Stimulated activated CD8-positive, alpha-beta memory T cell treated with anti-CD3 and anti-CD28 coated beads, Interleukin-4, amount 100 ng/mL, for 24 hours (primary cell): ENCODE measurements around the gene UBA7.
"Not testable (repeated sequence)": the region's sequence is repeated elsewhere in the genome, so short reads cannot be mapped to it uniquely, and the experiment has no call there.

Source experiments
- DNase-seq: peaks from one replicate; pipeline ENCODE4 v3.0.0-alpha.2; 2020; ENCODE audit warnings: low read depth

UBA7 gene

DNA sequence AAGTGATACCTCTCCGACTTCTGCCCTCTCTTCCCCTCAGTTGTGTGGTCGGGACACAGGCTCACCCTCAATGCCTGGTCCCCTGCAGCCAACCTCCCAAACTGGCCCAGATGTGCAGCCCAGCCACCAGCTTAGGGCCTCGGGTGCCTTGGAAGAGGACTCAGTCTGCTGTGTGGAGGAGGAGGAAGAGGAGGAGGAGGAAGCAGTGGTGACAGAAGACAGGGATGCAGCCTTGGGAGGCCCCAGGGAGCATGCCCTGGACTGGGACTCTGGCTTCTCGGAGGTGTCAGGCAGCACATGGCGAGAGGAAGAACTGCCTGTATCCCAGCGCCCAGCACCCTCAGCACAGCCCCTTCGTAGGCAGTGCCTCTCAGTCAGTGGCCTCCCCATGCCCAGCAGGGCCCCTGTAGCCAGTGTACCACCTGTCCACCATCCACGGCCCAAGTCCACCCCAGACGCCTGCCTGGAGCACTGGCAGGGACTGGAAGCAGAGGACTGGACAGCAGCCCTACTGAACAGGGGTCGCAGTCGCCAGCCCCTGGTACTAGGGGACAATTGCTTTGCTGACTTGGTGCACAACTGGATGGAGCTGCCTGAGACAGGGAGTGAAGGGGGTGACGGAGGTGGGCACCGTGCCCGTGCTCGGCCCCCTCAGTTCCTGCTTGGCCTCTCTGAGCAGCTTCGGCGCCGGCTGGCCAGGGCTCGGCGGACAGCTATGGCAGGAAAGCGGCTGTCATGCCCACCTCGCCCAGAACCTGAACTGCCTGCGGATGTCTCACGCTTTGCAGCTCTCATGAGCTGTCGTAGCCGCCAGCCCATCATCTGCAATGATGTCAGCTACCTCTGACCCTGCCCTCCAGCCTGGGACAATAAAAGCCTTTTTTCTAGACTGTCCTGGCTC is 9.4 kb downstream of the UBA7 start:
- DNase-seq: no peak

DNA sequence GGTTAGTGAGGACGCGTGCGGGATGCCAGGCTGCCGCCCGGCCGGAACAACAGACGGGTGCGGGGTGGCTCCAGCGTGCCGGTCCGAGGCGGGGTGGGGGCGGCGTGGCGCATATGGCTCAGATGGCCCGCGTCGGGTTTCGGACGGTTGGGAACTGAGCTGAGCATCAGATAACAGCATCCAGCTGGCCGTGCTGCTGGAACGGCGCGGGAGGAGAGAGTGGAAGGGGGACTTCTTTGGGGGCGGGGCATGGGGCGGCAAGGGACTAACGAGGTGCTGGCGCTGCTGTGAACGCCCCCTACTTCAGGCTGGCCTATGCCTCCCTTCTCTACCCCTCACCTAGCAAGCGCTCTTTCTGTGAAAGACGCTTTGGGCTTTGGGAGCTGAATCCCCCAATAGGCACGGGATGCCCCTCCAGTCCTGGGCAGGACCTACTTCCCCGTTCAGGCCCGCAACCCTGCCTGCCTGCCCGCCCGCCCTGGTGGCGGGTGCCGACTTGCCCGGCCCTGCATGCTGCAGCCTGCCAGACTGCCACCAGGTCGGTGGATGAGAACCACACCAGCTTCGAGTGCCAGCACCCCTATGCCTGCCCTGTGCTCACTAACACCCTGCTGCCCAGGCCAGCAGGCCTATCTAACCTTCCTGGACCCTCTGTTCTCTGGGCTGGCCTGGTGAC is 10.2 kb downstream of the UBA7 start:
- DNase-seq: no peak

DNA sequence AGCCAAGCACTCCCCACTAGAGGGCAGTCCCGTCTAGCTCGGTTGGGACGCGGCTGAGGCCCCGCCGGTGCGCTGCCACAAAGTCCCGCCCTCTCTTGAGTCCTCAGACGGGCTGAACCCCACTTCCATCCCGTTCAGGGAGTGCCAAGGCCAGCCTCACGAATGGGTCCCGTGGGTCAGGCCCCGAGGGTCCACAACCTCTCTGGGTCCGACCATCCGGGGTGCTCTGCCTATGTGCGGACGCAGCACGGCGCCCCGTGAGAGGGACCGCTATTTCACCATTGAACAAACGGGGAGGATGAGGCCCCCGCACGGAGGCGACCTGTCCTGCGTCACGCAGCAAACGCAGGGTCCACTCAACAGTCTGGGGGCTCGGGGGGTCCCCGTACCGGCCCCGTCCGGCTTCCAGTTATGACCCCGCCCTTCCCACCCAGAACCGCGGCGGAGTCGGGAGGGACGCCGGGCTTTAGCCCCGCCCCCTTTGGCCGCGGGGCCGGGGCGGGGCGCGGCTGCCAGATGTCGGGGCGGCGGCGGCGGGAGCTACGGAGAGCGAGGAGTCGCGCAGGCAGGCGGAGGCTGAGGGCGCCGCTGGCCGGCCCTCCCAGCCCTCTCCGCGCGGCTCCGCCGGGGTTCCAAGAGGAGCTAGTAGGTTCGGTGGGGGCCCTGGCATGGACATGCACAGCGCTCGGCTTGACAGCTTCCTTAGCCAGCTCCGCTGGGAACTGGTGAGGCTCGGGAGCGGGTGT is 10.9 kb downstream of the UBA7 start, which contains the start of gene INKA1:
Gene INKA1, plus strand, starts transcription at position 543 of the 746 bp plus-strand sequence. Its CDS starts 132 bp downstream, at position 675.
- peak; percentile 80 for DNase-seq

DNA sequence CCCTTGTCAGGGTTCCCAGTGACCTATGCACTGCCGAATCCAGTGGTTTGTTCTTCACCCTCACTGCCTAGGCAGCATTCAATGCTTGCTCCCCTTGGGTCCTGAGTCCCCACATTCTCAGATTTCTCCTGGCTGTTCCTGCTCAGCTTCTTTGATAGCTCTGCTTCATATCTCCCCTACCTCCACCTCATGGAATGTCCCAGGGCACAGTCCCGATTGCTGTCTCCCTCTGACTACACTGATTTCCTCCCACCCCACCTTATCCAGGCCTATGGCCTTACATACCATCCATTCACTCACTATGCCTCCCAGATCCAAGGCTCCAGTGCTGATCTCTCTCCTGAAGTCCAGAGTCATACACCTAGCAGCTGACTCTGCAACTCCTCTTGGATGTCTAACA is 12.6 kb downstream of the UBA7 start:
- DNase-seq: no peak

DNA sequence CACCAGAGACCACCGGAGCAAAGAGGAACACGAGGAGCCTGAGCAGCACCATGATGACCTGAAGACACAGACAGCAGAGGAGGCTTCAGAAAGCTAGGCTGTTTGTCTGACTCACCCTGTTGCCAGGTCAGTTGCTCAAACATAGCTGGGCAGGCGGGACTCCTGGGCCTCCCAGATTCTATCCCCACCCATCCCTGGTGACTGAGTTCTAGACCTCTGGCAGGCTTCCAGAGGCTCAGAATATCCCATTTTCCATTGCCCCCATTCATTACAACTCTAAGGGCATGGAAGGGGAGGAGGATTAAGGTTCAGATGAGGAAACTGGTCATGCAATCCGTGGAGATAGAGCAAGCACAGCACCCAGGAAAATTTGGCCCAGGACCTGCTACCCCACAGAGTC is 14.0 kb downstream of the UBA7 start, which contains the start of gene CDHR4:
Gene CDHR4, minus strand, starts transcription at position 113 of the 400 bp plus-strand sequence. Its CDS starts 61 bp downstream, at position 52.
- no peak for DNase-seq

DNA sequence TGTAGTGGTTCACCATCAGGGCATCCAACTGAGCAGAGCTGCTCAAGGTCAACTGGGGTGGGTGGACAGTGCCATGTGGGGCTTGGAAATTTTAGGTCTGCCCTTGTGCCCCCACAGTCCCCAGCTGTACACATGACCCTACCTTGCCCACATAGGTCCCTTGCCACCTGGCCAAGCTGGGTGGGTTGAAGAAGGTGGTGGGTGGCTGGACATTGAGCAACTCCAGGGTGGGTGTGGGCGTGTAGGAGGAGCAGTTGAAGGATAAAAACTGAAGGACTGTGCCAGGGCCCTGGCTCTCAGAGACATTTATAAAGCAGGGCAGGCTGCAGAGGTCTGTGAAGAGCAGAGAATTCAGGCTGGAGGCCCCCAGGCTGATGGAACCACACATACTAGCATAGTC is 14.6 kb downstream of the UBA7 start:
- no peak for DNase-seq

DNA sequence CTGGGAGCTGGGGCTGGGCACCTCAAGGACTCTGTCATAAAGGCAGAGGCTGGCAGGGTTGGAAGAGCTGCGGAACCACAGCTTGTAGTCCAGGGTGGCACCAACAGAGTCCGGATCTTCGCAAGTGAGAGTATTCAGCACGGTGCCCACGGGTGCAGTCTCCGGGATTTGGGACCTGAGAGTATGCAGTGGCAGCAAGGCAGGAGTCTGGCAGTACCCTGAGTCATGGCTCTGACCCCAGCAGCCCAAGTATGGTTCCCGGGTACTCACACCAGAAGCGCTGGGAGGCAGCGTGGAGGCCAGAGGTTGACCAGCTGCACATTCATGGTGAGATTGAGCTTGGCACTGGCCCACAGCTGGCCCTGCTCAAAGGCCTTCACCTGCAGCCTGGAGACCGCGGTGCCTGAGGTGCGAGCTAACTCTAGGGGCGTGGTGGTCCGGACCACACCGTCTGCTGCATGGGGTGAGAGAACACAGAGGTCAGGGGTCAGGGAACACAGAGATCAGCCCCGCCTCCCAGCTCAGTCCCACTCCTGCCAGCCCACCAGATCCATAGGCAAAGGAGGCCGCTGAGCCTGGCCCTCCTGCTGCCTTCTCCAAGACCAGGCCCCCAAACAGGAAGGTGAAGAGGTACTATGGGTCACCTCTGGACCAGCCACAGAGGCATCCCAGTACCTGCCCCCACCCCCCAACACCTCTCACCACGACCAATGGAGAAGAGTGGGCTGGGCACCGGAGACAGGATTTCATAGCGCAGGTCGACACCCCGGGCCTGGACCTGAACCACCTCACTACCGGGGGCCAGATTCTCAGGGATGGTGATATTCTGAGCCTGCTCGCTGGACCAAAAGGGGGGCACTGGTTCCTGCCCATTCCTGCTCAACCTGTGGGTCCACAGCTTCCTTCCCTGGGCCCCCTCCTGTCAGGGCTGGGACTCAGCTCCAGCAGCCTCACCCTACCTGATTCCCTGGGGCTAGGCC is 18.5 kb downstream of the UBA7 start:
- no peak for DNase-seq

DNA sequence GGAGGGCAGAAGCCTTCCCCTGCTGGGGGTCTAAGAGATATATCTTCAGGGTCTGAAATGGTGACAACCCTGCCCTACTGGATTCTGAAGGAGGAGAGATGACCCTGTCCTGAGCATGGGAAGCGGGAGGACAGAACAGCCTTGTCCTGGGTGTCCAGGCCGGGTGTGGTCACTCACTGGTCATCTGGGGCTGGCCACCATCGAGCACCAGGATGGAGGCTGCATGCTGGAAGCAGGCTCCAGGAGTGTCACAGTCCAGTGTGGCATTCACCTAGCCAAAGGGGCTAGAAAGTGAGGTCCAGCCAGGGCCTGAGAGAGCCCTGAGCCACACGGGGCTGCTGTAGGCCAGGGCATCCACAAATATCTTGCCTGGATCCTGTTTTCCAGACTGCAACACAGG is 19.3 kb downstream of the UBA7 start:
- no peak for DNase-seq

DNA sequence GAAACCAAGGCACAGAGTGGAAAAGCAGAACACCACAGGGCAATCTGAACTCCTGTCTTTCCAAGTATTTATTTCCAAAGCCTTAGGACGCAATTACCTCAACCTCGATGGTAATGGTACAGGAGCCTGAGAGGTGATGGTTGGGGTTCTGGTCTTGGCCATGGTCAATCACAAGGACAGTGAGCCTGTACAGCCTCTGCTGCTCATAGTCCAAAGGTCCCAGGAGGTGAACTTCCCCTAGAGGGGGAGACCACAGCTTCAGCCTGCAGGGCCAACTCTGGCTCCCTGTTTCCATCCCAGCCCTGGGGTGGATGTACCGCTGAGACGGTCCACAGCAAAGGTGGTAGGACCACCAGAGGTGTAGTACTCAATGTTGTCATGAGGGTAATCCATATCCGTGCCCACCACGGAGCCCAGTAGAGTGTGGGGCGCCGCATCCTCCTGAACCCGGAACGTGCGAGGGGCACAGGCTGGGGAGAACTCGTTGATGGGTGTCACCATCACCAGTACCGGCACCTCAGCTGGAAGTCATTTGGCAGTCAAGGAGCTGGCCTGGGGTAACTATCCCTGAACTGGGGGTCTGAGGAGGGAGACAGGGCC is 20.2 kb downstream of the UBA7 start:
- no peak for DNase-seq

DNA sequence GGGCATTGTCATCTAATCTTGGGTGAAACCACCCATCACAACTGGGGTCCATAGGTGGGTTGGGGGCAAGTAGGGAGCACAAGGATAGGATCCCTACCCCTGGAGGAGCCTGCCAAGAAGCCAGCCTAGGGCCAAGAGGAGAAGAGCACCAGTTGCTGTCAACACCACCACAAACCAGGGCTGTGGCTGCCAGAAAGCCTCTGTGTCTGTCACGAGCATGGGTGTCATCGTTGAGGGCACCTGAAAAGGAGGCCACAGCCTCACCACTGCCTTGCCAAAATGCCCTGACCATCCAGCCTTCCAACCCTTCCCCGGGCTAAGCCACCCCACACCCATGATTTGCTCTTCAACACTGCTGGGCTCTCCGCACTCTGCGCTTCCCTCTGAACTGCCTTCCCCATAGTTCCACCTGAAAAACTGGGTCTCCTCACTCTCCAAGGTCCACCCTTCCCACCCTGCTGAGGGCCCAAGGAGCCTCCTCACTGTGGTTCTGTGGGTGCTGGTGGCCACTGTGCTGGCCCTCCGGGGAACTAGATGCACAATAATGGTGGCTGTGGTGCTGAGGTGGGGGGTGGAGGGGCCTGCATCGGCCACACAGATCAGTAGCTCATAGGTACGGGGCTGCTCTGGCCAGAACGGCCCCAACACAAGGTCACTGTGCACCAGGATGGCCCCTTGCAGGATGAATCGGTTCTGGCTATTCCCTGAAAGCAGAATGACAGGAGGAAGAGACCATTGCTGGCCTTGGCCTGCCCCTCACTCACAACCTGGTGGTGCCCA is 21.2 kb downstream of the UBA7 start:
- no peak for DNase-seq

DNA sequence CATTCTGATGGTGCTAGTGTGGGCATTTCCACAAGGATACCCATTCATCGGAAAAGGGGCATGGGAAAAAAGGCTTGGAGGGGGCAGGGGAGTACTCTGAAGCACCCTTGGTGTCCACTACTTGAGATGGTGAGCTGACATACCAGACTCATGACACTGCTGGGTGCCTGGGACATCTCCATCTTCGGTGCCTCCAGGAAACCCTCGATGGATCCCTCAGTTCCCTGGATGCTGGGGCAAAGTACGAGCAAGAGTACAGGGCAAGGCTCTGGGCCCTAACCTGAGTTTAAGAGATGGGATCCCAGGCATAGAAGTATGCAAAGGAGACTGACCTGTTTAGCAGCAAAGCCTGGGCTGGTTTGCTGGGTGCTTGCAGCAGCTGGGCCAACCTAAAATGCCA is 22.2 kb downstream of the UBA7 start:
- DNase-seq: no peak

DNA sequence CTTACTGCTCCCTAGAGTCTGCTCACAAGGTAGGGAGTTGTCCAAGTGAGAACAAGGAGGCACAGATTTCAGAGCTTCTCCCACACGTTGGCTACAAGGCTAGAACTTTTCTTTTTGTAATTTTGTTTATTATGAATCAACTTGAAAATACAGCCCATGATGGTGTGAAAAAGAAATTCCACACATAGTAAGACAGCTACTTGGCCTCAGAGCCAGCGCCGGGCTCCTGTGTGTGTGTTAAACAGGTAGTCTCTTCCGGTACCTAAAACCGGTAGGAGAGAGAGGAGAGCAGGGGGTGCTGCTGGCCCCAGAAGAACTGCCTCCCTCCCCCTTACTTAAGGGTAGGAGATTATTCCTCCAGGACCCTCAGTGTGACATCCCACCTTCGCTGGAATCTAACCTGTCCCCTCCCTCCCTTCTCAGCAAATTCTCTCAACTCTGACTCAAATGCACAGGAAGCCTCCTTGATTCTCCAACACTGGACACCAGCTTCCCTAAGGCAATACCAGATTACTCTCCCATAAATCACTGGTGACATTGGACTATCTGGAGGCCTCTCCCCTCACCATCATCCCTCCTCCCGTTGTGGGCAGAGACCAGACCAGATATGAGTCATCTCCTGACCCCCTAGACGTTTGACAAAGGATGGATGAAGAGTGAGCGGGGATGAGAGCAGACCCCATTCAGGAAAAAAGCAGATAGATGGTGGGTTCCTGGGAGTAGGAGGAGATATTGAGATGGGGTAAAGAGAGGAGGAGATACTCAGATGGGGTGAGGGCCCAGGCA is 22.9 kb downstream of the UBA7 start:
- DNase-seq: no peak

DNA sequence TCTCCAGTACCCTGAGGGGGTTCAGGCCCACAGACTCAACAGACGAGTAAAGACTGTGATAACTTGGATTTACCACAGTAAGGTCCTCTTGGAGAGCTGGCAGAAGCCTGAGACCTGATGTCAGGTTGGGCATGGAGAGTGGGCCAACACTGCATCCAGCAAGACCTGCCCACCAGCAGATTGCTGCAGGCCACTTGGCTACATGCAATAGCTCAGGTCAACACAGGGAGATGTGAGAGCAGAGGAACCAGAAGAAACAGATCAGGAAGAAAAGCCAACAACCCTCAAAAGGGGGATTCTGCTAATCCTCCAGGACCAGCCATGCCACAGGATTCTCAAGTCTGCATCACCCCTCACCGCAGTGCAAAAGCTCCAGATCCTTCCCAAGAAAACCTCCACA is 25.7 kb downstream of the UBA7 start:
- no peak for DNase-seq

DNA sequence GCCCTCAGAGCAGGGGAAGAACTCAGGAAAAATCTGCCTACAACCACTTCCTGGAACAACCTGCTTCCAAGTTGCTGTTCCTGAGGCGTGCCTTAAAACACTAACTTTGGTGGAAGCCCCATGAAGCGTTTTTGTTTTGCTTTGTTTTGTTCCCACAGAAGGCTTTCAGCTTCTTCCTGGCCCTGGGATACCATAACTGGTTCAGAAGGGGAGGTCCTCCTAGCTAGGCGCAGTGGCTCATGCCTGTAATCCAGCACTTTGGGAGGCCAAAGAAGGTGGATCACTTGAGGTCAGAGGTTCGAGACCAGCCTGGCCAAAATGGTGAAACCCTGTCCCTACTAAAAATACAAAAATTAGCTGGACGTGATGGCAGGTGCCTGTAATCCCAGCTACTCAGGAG is 26.2 kb downstream of the UBA7 start:
- DNase-seq: no peak

DNA sequence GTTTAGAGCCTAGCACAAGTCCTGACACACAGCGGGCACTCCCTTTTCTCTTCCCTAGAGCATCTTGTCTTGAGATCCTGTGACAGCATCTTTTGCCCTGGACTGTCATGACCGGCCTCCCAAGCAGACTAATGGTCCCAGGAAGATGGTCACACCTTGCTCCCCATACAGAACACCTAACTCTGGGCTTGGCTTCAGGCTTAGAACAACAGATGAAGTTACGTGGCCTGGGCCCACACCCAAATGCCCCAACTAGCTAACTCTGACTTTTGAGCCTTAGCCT is 26.6 kb downstream of the UBA7 start:
- DNase-seq: no peak

DNA sequence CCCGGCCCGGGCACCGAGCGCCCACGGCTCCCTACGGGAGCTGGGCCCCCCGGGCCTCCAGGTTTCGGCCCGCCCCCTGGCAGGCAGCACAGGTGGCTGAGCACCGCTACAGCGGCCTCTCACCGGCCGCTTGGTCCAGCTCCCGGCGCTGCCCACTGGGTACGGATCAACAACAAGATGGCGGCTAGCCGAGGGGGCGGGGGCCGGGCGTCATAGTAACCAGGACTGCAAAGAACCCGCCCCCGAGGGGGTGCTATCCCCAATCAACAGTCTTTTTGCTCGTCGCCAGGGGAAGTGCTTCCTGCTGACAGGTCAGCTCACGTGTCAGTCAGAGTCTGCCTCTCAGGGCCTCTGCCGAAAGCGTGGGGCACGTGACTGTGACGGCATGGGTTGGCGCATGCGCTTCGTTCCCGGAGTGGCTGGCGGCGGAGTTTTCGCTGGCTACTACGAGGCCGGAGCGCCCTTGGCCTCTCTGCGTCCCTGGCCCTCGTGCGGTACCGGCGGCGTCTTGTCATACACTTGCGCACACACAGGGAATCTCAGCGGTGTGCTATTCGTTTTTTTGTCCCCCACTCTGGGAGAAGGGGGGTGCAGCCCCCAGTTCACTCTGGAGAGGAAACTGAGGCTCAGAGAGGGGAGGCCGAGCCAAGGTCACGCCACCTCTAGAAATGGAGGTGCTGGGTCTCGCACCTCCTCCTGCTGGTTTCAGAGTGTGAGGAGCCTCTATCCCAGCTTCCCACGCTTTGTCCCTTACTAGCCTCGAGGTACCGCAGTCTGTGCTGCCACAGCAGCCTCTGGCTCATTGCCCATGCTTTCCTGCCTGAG is 27.2 kb downstream of the UBA7 start, which contains the start of gene IP6K1:
Gene IP6K1, minus strand, starts transcription at position 186 of the 825 bp plus-strand sequence. CDS start 38,502 bp downstream, outside the sequence.
- peak; percentile 100 for DNase-seq

DNA sequence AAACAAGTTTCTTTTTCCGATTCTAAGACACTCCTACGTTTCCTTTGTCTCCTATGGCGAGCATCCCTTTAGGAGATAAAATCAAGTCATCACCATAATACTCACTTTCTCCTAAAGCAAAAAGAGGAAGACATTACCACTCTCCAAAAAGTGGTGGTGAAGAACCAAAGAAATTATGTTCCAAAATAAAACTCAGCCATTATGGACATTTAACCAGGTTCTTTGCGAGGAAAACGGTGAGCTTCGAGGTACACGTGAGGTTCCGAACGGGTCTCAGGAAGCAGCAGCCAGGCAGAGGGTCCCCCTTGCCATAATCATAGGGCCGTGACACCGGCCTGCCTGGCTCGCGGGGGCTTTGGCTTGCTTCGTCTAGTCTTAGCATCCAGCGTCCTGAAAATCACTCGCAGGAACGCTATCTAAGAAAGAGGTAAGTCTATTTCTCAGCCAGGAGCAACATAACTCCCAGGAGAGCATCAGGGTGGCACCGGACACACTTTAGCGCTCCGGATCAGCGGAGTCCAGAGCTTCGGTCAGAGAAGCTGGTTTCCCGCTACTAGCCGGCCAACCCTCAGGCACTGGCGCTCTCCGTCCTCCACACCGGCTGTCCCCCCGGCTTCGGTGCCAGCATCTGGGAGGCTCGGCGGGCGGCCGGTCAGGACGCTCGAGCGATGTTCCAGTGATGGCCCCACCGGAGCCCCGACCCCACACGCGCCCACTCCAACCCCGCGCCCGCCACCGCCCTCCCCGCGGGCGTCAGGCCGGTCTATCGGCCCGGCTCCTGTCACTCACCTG is 28.0 kb downstream of the UBA7 start:
- no peak for DNase-seq

DNA sequence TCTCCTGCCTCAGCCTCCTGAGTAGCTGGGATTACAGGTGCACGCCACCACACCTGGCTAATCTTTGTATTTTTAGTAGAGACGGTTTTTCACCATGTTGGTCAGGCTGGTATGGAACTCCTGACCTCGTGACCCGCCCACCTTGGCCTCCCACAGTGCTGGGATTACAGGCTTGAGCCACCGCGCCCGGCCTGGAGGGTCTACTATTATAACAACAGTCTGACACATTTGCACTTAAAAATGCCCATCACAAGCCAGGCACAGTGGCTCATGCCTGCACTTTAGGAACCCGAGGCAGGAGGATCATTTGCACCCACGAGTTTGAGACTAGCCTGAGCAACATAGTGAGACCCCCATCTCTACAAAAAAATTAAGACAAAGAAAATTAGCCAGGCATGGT is 31.5 kb downstream of the UBA7 start:
- DNase-seq: not testable (repeated sequence)
